NT2/D1 (cell line): Measurements from ENCODE around the gene ZNF488.

Experiments used
- SUZ12 ChIP-seq: IDR thresholded peaks from 2 replicates; pipeline ENCODE4 v1.6.1; 2011; ENCODE audit not compliant: insufficient read length, insufficient read depth; ENCODE audit errors: extremely low read depth
- YY1 ChIP-seq: IDR thresholded peaks from 2 replicates; pipeline ENCODE4 v1.6.1; 2011; ENCODE audit not compliant: insufficient read length, insufficient read depth
- ZNF274 ChIP-seq: IDR thresholded peaks from 2 replicates; pipeline ENCODE4 v1.6.1; 2011; ENCODE audit warnings: mild to moderate bottlenecking, low read depth, low read length

GRCh38 chr10:47400251-47400650, 16.2 kb upstream of the ZNF488 start:
- TF ChIP-seq YY1 = no peak
- TF ChIP-seq ZNF274 = no peak
- no peak for TF ChIP-seq SUZ12
